Measurements from ENCODE around the gene SPDYE18.
"Not testable (repeated sequence)": the region's sequence is repeated elsewhere in the genome, so short reads cannot be mapped to it uniquely, and the experiment has no call there.

The SPDYE18 gene

DNA sequence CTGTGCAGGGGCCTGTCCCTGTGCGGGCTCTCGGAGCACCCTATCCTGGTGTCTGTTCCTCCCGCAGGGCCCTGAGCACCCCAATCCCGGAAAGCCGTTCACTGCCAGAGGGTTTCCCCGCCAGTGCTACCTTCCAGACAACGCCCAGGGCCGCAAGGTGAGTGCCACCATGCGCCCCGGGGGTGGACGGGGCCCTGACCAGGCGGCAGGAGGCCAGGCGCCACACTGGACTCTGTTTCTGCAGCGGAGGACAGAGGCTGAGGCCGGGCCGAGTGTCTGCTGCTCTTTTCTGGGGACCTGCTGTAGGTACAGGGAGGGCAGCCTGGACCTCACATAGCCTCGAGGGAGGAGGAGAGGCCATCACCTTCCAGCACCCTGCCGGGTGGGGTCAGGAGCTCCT, 58.2 kb downstream of the SPDYE18 start:
- not testable (repeated sequence) for H3K4me2 ChIP-seq (ENCODE audit: low read depth, low read length, poor library complexity, severe bottlenecking); H3K27me3 ChIP-seq (ENCODE audit: insufficient read depth, low read length, poor library complexity, severe bottlenecking); H3K4me1 ChIP-seq (ENCODE audit: insufficient read depth, low read length, poor library complexity, severe bottlenecking); H3K36me3 ChIP-seq (ENCODE audit: insufficient read depth, low read length); H3K9me3 ChIP-seq (ENCODE audit: insufficient read depth, low read depth, low read length); H3K79me2 ChIP-seq (ENCODE audit: insufficient read depth, low read length); H3K4me3 ChIP-seq (ENCODE audit: low read length, poor library complexity, severe bottlenecking); H4K20me1 ChIP-seq (ENCODE audit: insufficient read depth, low read length, poor library complexity, severe bottlenecking); H2AFZ ChIP-seq (ENCODE audit: low read length); H3F3A ChIP-seq (ENCODE audit: low read depth); H3K9ac ChIP-seq (ENCODE audit: low read depth, low read length, poor library complexity, severe bottlenecking); H3K9me2 ChIP-seq (replicated peaks; ENCODE audit: low read depth, low read length)

DNA sequence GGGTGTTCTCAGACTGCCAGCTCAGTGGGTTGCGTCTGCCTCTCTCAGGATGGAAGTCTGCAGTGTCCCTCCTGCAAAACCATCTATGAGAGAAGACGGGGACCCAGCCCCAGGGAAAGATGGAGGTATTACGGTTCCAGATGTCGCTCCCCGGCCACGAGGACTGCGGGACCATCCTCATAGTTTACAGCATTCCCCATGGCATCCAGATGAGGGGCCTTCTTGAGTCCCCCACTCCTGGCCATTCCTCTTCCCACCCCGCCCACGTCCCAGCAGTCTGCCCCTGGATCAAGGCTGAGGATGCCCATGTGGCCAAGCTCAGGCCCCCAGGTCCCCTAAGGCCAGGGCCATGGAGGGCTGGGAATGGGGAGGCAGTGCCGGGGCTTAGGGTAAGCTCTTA, 59.1 kb downstream of the SPDYE18 start:
- not testable (repeated sequence) for H2AFZ ChIP-seq (ENCODE audit: low read length); H3K4me1 ChIP-seq (ENCODE audit: insufficient read depth, low read length, poor library complexity, severe bottlenecking); H3K36me3 ChIP-seq (ENCODE audit: insufficient read depth, low read length); H3K9me2 ChIP-seq (replicated peaks; ENCODE audit: low read depth, low read length); H3K9me3 ChIP-seq (ENCODE audit: insufficient read depth, low read depth, low read length); H4K20me1 ChIP-seq (ENCODE audit: insufficient read depth, low read length, poor library complexity, severe bottlenecking); H3K79me2 ChIP-seq (ENCODE audit: insufficient read depth, low read length); H3K27me3 ChIP-seq (ENCODE audit: insufficient read depth, low read length, poor library complexity, severe bottlenecking); H3F3A ChIP-seq (ENCODE audit: low read depth); H3K9ac ChIP-seq (ENCODE audit: low read depth, low read length, poor library complexity, severe bottlenecking); H3K4me2 ChIP-seq (ENCODE audit: low read depth, low read length, poor library complexity, severe bottlenecking); H3K4me3 ChIP-seq (ENCODE audit: low read length, poor library complexity, severe bottlenecking)

DNA sequence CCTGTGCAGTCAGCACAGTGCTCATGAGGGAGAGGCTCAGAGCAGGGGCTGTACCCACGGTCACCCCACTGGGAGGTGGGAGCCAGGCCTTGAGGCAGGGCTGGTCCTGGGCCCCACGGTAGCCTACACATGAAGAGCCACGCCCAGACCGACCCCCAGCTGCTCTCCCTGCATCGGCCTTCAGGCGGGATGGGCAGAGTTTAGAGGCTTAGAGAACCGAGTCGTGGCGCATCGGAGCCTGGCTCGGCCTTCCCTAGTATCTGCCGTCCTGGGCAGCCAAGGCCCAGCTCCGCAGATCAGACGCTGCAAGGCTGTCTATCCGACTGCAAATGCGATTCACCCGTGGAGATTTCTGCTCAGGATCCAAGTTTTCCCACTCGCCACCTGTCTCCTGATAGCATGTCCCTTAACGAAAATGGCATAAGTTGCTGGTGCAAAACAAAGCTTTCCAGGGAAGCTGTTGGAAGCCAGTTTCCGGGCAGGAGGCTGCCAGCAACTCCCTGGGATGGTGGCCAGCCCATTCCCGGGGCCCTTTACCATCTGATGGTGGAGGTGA, 59.6 kb downstream of the SPDYE18 start:
- not testable (repeated sequence) for H3K4me1 ChIP-seq (ENCODE audit: insufficient read depth, low read length, poor library complexity, severe bottlenecking); H2AFZ ChIP-seq (ENCODE audit: low read length); H3K9ac ChIP-seq (ENCODE audit: low read depth, low read length, poor library complexity, severe bottlenecking); H3K79me2 ChIP-seq (ENCODE audit: insufficient read depth, low read length); H3K36me3 ChIP-seq (ENCODE audit: insufficient read depth, low read length); H3F3A ChIP-seq (ENCODE audit: low read depth); H3K9me3 ChIP-seq (ENCODE audit: insufficient read depth, low read depth, low read length); H3K9me2 ChIP-seq (replicated peaks; ENCODE audit: low read depth, low read length); H3K4me2 ChIP-seq (ENCODE audit: low read depth, low read length, poor library complexity, severe bottlenecking); H3K4me3 ChIP-seq (ENCODE audit: low read length, poor library complexity, severe bottlenecking); H4K20me1 ChIP-seq (ENCODE audit: insufficient read depth, low read length, poor library complexity, severe bottlenecking); H3K27me3 ChIP-seq (ENCODE audit: insufficient read depth, low read length, poor library complexity, severe bottlenecking)

DNA sequence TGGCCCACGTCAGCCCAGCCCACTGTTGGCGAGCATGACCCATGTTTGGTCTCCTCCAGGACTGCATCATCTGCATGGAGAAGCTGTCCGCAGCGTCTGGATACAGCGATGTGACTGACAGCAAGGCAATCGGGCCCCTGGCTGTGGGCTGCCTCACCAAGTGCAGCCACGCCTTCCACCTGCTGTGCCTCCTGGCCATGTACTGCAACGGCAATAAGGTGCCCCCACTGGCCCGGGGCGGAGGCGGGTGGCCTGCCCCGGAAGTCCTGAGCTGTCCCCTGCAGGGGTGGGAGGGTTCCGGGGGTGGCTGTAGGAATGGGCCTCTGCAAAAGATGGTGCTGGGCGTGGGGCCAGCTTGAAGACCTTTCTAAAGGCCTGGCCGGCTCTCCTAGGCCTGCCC, 60.3 kb downstream of the SPDYE18 start:
- not testable (repeated sequence) for H3K9ac ChIP-seq (ENCODE audit: low read depth, low read length, poor library complexity, severe bottlenecking); H3K4me3 ChIP-seq (ENCODE audit: low read length, poor library complexity, severe bottlenecking); H3K4me1 ChIP-seq (ENCODE audit: insufficient read depth, low read length, poor library complexity, severe bottlenecking); H3F3A ChIP-seq (ENCODE audit: low read depth); H3K4me2 ChIP-seq (ENCODE audit: low read depth, low read length, poor library complexity, severe bottlenecking); H3K79me2 ChIP-seq (ENCODE audit: insufficient read depth, low read length); H3K9me2 ChIP-seq (replicated peaks; ENCODE audit: low read depth, low read length); H4K20me1 ChIP-seq (ENCODE audit: insufficient read depth, low read length, poor library complexity, severe bottlenecking); H3K9me3 ChIP-seq (ENCODE audit: insufficient read depth, low read depth, low read length); H2AFZ ChIP-seq (ENCODE audit: low read length); H3K27me3 ChIP-seq (ENCODE audit: insufficient read depth, low read length, poor library complexity, severe bottlenecking); H3K36me3 ChIP-seq (ENCODE audit: insufficient read depth, low read length)

All from Loucy (cell line).